ENCODE results near the gene IGFN1. TPM values are rescaled to one million over a fixed set of nuclear protein-coding genes. Genes with fewer than 3 reads are reported as not detected.

Gene IGFN1
- total and polyA plus RNA-seq, 9 of the 15 experiments (the other 6 are each of a cell fraction or from before 2014, with no cell fraction given), result 0.04 TPM; not detected in 8

GRCh38 chr1:201274616-201275252 is 84.1 kb downstream of the IGFN1 start:
- no peak for DNase-seq (ENCODE audit: extremely low read depth in 1 of 4, low spot score in 3 of 4)
- no peak overlapping the region for H3K4me2 ChIP-seq (ENCODE audit: insufficient read depth, low read length)
- TF ChIP-seq ZNF449 (CRISPR knock-in tag; IDR thresholded peaks at IDR 0.05), result no peak
- no peak for TF ChIP-seq BCLAF1 (IDR thresholded peaks at IDR 0.05; ENCODE audit: borderline replicate concordance in 1 of 2, control insufficient read depth in 1 of 2, low read depth in 2 of 2, low read length in 1 of 2)
- no peak for TF ChIP-seq SRSF7 (optimal IDR thresholded peaks at IDR 0.05; ENCODE audit: low read depth, low read length)
- no peak for TF ChIP-seq ZNF280A (IDR thresholded peaks at IDR 0.05; ENCODE audit: low read depth, partially characterized antibody)
- TF ChIP-seq ZNF253 (CRISPR knock-in tag; conservative IDR thresholded peaks at IDR 0.05), result no peak
- TF ChIP-seq BMI1 (IDR thresholded peaks at IDR 0.05; ENCODE audit: low read length), result no peak
- TF ChIP-seq CGGBP1 (CRISPR knock-in tag; IDR thresholded peaks at IDR 0.05), result no peak
- H3K27ac ChIP-seq (ENCODE audit: extremely low read depth, low read depth, low read length), result no peak overlapping the region
- H2AFZ ChIP-seq (ENCODE audit: low read depth, low read length), result no peak overlapping the region
- no peak for FAIRE-seq
- H3K79me2 ChIP-seq (ENCODE audit: control insufficient read depth, insufficient read depth, low read length), result no peaks in the 10 kb centered on the region
- H3K9me1 ChIP-seq (ENCODE audit: control insufficient read depth, insufficient read depth, low read length), result no peaks in the 10 kb centered on the region
- peaks cover 0 to 4% of the 10 kb centered on the region in 2 experiments; a peak in 1 of 5 replicates for H3K4me1 ChIP-seq (replicated peaks in 1 of 2; ENCODE audit: control insufficient read depth in 2 of 2, insufficient read depth in 2 of 2, low read length in 2 of 2)
- no peak overlapping the region for H3K9ac ChIP-seq (ENCODE audit: insufficient read depth in 1 of 2, low read depth in 2 of 2, low read length in 2 of 2)
- H4K20me1 ChIP-seq (replicated peaks; ENCODE audit: control insufficient read depth, insufficient read depth, low read length), result peaks cover 9% of the 10 kb centered on the region
- no peaks in the 10 kb centered on the region for H3K36me3 ChIP-seq (ENCODE audit: control insufficient read depth, insufficient read depth, low read length)
- H3K4me3 ChIP-seq, result no peak overlapping the region
- H3K9me3 ChIP-seq (replicated peaks; ENCODE audit: control insufficient read depth, insufficient read depth, low read depth, low read length), result no peaks in the 10 kb centered on the region
- intact Hi-C loops (cut with micrococcal nuclease) (no loop called here), in situ Hi-C loops (cut with MboI) (no loop called here)
- ATAC-seq, result no peak
- CTCF ChIA-PET (ENCODE audit: low intra/inter-chr PET ratio), result no interaction called here
- WGBS (ENCODE audit: insufficient coverage, low coverage, missing lambda C conversion rate), result 1% methylated on average over 12 of the region's 12 CpGs
- BruUV-seq (replicated peaks), result no TSS peak
- POLR2A ChIA-PET, result interaction anchor here (0.6 to 0.8 kb wide), 2 partner anchors 11 to 12 kb away, joined by 3 read pairs; no protein-coding TSS in a partner anchor
- peaks cover 45 to 87% of the 10 kb centered on the region in 2 experiments for H3K27me3 ChIP-seq (ENCODE audit: control insufficient read depth in 2 of 2, insufficient read depth in 2 of 2, low read length in 2 of 2)

All from K562 (cell line).